C4-2B (cell line): Measurements from ENCODE around the gene PIGL.

Experiments used
- ZFX ChIP-seq: fragments of 450-650 bp; IDR thresholded peaks from 2 replicates; pipeline ENCODE4 v1.6.1; 2017
- TF ChIP-seq, protein P1 (sequence below): fragments of 450-650 bp; conservative IDR thresholded peaks from 2 replicates; pipeline ENCODE4 v1.5.1; 2017; ENCODE audit warnings: mild to moderate bottlenecking

GRCh38 chr17:16273499-16273898 lies 56.5 kb downstream of the PIGL start:
- TF ChIP-seq, protein P1, sequence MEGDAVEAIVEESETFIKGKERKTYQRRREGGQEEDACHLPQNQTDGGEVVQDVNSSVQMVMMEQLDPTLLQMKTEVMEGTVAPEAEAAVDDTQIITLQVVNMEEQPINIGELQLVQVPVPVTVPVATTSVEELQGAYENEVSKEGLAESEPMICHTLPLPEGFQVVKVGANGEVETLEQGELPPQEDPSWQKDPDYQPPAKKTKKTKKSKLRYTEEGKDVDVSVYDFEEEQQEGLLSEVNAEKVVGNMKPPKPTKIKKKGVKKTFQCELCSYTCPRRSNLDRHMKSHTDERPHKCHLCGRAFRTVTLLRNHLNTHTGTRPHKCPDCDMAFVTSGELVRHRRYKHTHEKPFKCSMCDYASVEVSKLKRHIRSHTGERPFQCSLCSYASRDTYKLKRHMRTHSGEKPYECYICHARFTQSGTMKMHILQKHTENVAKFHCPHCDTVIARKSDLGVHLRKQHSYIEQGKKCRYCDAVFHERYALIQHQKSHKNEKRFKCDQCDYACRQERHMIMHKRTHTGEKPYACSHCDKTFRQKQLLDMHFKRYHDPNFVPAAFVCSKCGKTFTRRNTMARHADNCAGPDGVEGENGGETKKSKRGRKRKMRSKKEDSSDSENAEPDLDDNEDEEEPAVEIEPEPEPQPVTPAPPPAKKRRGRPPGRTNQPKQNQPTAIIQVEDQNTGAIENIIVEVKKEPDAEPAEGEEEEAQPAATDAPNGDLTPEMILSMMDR, result no peak
- TF ChIP-seq ZFX, result no peak
